Erythroblast (primary cell): ENCODE results near the gene SPPL2A.

Experiments
- GATA1 ChIP-seq: IDR thresholded peaks from 2 replicates; pipeline ENCODE4 v1.6.1; 2011; ENCODE audit warnings: low read depth, mild to moderate bottlenecking, control low read depth, low read length, moderate library complexity
- POLR2A ChIP-seq: IDR thresholded peaks from 2 replicates; pipeline ENCODE4 v1.6.1; 2011; ENCODE audit warnings: mild to moderate bottlenecking, low read length

GRCh38 chr15:50718700-50719125, 46.8 kb downstream of the SPPL2A start:
- TF ChIP-seq POLR2A, result no peak
- TF ChIP-seq GATA1, result no peak
